HFFc6 (cell line): ENCODE measurements around the gene PID1. TPM values are rescaled to one million over a fixed set of nuclear protein-coding genes. Genes with fewer than 3 reads are reported as not detected.

Experiments
- DNase-seq: peaks from one replicate; pipeline ENCODE4 v3.0.0-alpha.2; 2018
- H3K27ac Mint-ChIP-seq: 2 replicates; pipeline ENCODE4 v1.8.0; 2020; ENCODE audit warnings: mild to moderate bottlenecking, mixed read lengths
- H3K27me3 Mint-ChIP-seq: 2 replicates; pipeline ENCODE4 v1.8.0; 2021; ENCODE audit warnings: mild to moderate bottlenecking, moderate library complexity, mixed read lengths; ENCODE audit not compliant: insufficient read depth
- H3K36me3 Mint-ChIP-seq: 2 replicates; pipeline ENCODE4 v1.8.0; 2021; ENCODE audit warnings: low read depth, mixed read lengths
- H3K4me1 Mint-ChIP-seq: 2 replicates; pipeline ENCODE4 v1.8.0; 2020; ENCODE audit warnings: low read depth, mixed read lengths
- H3K4me3 Mint-ChIP-seq: 2 replicates; pipeline ENCODE4 v1.8.0; 2020; ENCODE audit warnings: mild to moderate bottlenecking, moderate library complexity, mixed read lengths
- H3K9me3 Mint-ChIP-seq: 2 replicates; pipeline ENCODE4 v1.8.0; 2020; ENCODE audit warnings: mild to moderate bottlenecking, mixed read lengths
- CTCF ChIP-seq: fragments of 200-600 bp; sonication (generic); IDR thresholded peaks from 2 replicates; pipeline ENCODE4 v1.5.0; 2021; ENCODE audit warnings: antibody characterized with exemption, mild to moderate bottlenecking
- total RNA-seq, 6 experiments: library from RNA; stranded (reverse); fragmentation: NEBNext Ultra II Directional; extraction: Animal tissue kit (Norgen Biotek cat#: 25700); gene quantifications; 2 replicates in 1 of 6; 3 replicates in 5 of 6; pipeline ENCODE4 v1.2.3, GENCODE V29; 2021

The PID1 gene
- total RNA-seq, 6 experiments from 2014 or later, result 6.7 to 9.1 (median 8.6) TPM

GRCh38 chr2:229231885-229232284 lies 39.2 kb downstream of the PID1 start:
- no peak for DNase-seq
- Mint-ChIP-seq H3K36me3 (no peaks in the 10 kb centered on the region; the same call in 1 of the 2 replicates), H3K4me3 (no peak overlapping the region), H3K27me3 (no peaks in the 10 kb centered on the region; the same call in 1 of the 2 replicates), H3K4me1 (no peaks in the 10 kb centered on the region), H3K27ac (no peak overlapping the region), H3K9me3 (no peaks in the 10 kb centered on the region)
- TF ChIP-seq CTCF, result no peak

GRCh38 chr2:229231328-229231868 lies 39.7 kb downstream of the PID1 start:
- Mint-ChIP-seq H3K27ac (no peak overlapping the region), H3K9me3 (no peaks in the 10 kb centered on the region), H3K36me3 (no peaks in the 10 kb centered on the region; the same call in 1 of the 2 replicates), H3K4me3 (no peak overlapping the region), H3K27me3 (no peaks in the 10 kb centered on the region; the same call in 1 of the 2 replicates), H3K4me1 (no peaks in the 10 kb centered on the region)
- TF ChIP-seq CTCF, result no peak
- no peak for DNase-seq

GRCh38 chr2:229230911-229231310 lies 40.2 kb downstream of the PID1 start:
- no peak for TF ChIP-seq CTCF
- no peaks in the 10 kb centered on the region; the same call in 1 of the 2 replicates for H3K36me3 Mint-ChIP-seq
- DNase-seq, result no peak
- H3K27ac Mint-ChIP-seq, result no peak overlapping the region
- H3K4me1 Mint-ChIP-seq, result no peaks in the 10 kb centered on the region
- no peaks in the 10 kb centered on the region for H3K9me3 Mint-ChIP-seq
- H3K4me3 Mint-ChIP-seq, result no peak overlapping the region
- no peaks in the 10 kb centered on the region; the same call in 1 of the 2 replicates for H3K27me3 Mint-ChIP-seq

- Mint-ChIP-seq H3K27me3 (no peaks in the 10 kb centered on the region; the same call in 1 of the 2 replicates), H3K4me3 (no peak overlapping the region), H3K27ac (no peak overlapping the region), H3K9me3 (no peaks in the 10 kb centered on the region), H3K36me3 (no peaks in the 10 kb centered on the region; the same call in 1 of the 2 replicates), H3K4me1 (no peaks in the 10 kb centered on the region)
- TF ChIP-seq CTCF, result no peak
- DNase-seq, result no peak
Measured at GRCh38 chr2:229230256-229230655, 40.8 kb downstream of the PID1 start.

- Mint-ChIP-seq H3K4me3 (no peak overlapping the region), H3K27ac (no peak overlapping the region), H3K27me3 (no peaks in the 10 kb centered on the region; the same call in 1 of the 2 replicates), H3K4me1 (no peaks in the 10 kb centered on the region), H3K36me3 (no peaks in the 10 kb centered on the region; the same call in 1 of the 2 replicates), H3K9me3 (no peaks in the 10 kb centered on the region)
- no peak for TF ChIP-seq CTCF
- DNase-seq, result no peak
Measured at GRCh38 chr2:229226382-229226781, 44.7 kb downstream of the PID1 start.
